Measurements from ENCODE around the gene MOV10. TPM values are rescaled to one million over a fixed set of nuclear protein-coding genes. Genes with fewer than 3 reads are reported as not detected.

Gene MOV10
- total RNA-seq, 1 donor: 38.7 TPM

DNA sequence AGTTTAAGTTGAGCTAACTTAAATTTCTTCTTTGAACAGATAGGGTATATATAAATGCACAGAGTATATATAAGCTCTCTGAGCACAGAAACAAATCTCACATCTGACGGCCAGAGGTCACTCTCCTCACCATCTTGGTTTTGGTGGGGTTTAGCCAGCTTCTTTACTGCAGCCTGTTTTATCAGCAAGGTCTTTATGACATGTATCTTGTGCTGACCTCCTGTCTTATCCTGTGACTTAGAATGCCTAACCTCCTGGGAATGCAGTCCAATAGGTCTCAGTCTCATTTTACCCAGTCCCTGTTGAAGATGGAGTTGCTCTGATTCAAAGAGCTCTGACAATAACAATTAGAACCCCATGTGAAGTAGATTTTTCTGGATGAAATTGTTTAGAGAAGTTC is 1.6 kb upstream of the MOV10 start:
- Histone ChIP-seq H3K4me2 (ENCODE audit: insufficient read depth, low read length) (no peak overlapping the region), H3K27me3 (ENCODE audit: insufficient read depth, low read length) (no peaks in the 10 kb centered on the region), H3K9me3 (ENCODE audit: low read depth, low read length) (no peaks in the 10 kb centered on the region), H4K20me1 (ENCODE audit: insufficient read depth, low read length) (peaks cover 6% of the 10 kb centered on the region), H3K27ac (ENCODE audit: low read depth, low read length) (peak overlapping the region; percentile 77), H3K36me3 (ENCODE audit: insufficient read depth, low read length) (peaks cover 35% of the 10 kb centered on the region), H3K79me2 (ENCODE audit: insufficient read depth, low read length) (peaks cover 37% of the 10 kb centered on the region), H2AFZ (ENCODE audit: low read length) (no peak overlapping the region), H3K4me1 (ENCODE audit: insufficient read depth, low read length) (peaks cover 23% of the 10 kb centered on the region), H3K4me3 (ENCODE audit: insufficient read depth, low read length) (no peak overlapping the region)
- TF ChIP-seq, protein P1, sequence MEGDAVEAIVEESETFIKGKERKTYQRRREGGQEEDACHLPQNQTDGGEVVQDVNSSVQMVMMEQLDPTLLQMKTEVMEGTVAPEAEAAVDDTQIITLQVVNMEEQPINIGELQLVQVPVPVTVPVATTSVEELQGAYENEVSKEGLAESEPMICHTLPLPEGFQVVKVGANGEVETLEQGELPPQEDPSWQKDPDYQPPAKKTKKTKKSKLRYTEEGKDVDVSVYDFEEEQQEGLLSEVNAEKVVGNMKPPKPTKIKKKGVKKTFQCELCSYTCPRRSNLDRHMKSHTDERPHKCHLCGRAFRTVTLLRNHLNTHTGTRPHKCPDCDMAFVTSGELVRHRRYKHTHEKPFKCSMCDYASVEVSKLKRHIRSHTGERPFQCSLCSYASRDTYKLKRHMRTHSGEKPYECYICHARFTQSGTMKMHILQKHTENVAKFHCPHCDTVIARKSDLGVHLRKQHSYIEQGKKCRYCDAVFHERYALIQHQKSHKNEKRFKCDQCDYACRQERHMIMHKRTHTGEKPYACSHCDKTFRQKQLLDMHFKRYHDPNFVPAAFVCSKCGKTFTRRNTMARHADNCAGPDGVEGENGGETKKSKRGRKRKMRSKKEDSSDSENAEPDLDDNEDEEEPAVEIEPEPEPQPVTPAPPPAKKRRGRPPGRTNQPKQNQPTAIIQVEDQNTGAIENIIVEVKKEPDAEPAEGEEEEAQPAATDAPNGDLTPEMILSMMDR (IDR thresholded peaks at IDR 0.05; ENCODE audit: extremely low read depth, low read depth, low read length): no peak
- no peak for DNase-seq (ENCODE audit: insufficient read length, low spot score, missing footprints)

DNA sequence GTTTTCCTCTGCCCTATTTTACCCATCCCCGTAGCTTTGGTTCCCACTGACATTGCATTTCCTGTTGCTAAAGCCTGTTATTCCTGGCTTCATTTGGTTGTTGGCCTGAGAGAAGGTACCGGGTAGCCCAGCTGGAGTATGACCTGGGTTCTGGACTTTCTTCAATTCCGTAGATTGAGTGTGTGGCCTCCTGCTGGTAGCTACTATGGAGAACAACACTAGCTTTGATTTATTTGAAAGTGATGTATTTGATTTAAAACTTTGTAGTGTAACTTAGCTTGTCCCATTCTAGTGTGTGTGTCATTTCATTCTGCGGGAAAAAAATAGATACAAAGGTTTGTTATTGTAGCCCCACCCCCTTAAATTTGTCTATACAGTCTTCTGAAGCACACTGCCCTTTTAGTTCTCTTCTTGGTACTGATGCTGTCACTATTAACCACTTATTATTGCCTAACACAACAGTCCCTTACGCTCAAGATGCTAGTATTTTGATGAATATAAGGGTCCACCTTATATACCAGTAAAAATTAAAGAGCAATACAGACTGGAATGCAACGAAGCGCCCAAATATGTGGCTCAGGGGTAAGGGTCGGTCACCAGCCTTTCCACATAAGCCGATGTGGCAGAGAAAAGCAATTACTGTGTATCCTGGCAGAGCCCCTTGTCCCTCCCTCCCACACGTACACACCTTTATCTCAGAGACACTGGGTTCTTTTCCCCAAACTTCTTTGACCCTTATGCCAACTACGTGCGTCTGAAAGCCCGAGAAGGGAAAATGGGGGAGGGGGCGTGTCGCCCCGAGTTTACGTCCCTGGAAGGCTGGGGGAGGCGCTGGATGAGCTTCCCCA is 643 bp upstream of the MOV10 start:
- Histone ChIP-seq H3K4me3 (ENCODE audit: insufficient read depth, low read length) (peak overlapping the region; percentile 89), H3K4me1 (ENCODE audit: insufficient read depth, low read length) (peaks cover 23% of the 10 kb centered on the region), H3K4me2 (ENCODE audit: insufficient read depth, low read length) (peak overlapping the region; percentile 85), H3K27me3 (ENCODE audit: insufficient read depth, low read length) (no peaks in the 10 kb centered on the region), H4K20me1 (ENCODE audit: insufficient read depth, low read length) (peaks cover 6% of the 10 kb centered on the region), H3K79me2 (ENCODE audit: insufficient read depth, low read length) (peaks cover 43% of the 10 kb centered on the region), H2AFZ (ENCODE audit: low read length) (peak overlapping the region; percentile 64), H3K36me3 (ENCODE audit: insufficient read depth, low read length) (peaks cover 26% of the 10 kb centered on the region), H3K9me3 (ENCODE audit: low read depth, low read length) (no peaks in the 10 kb centered on the region), H3K27ac (ENCODE audit: low read depth, low read length) (peak overlapping the region; percentile 77)
- TF ChIP-seq, protein P1 (IDR thresholded peaks at IDR 0.05; ENCODE audit: extremely low read depth, low read depth, low read length): peak; percentile 70
- DNase-seq (ENCODE audit: insufficient read length, low spot score, missing footprints): no peak

DNA sequence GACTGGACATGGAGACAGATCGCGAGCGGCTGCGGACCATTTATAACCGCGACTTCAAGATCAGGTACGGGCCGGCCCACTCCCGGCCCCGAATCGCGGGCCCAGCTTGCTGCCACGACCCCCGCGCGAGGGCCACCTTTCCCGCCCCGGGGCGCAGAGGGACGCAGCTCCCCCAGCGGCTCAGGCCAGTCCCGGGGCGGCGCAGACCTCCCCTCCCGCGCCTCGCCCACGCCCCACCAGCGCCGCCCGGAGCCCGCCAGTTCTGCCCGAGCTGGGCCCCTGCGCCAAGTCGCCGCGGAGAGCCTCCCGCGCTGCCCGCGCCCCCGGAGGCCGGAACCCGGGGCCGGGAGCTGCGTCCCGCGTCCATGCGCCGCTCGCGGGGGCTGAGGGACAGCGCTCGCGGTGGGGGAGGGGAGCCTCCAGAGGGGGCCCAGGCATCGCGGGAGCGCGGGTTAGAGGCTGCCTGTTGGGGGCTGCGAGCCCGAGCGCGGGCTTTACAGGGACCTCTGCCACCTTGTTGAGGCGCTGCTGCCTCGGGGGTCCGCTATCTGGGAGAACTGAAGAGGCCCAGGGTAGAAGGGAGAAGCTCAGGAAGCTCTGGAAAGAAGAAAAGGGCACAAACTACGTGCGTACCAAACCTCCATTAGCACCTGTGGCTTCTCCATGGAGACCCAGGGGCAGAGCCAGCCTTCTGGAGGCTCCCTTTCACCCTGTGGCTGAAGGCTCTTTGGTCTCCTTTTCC is 698 bp downstream of the MOV10 start:
- H2AFZ ChIP-seq (ENCODE audit: low read length): peak overlapping the region; percentile 67
- peaks cover 14% of the 10 kb centered on the region for H3K36me3 ChIP-seq (ENCODE audit: insufficient read depth, low read length)
- peak overlapping the region; percentile 89 for H3K4me3 ChIP-seq (ENCODE audit: insufficient read depth, low read length)
- DNase-seq (ENCODE audit: insufficient read length, low spot score, missing footprints): peak; percentile 89
- TF ChIP-seq, protein P1 (IDR thresholded peaks at IDR 0.05; ENCODE audit: extremely low read depth, low read depth, low read length): no peak
- H3K79me2 ChIP-seq (ENCODE audit: insufficient read depth, low read length): peaks cover 54% of the 10 kb centered on the region
- peak overlapping the region; percentile 77 for H3K27ac ChIP-seq (ENCODE audit: low read depth, low read length)
- peaks cover 6% of the 10 kb centered on the region for H4K20me1 ChIP-seq (ENCODE audit: insufficient read depth, low read length)
- H3K9me3 ChIP-seq (ENCODE audit: low read depth, low read length): no peaks in the 10 kb centered on the region
- peak overlapping the region; percentile 85 for H3K4me2 ChIP-seq (ENCODE audit: insufficient read depth, low read length)
- H3K27me3 ChIP-seq (ENCODE audit: insufficient read depth, low read length): no peaks in the 10 kb centered on the region
- H3K4me1 ChIP-seq (ENCODE audit: insufficient read depth, low read length): peaks cover 23% of the 10 kb centered on the region
